NCI-H1092 treated with DMSO at 0.1 percent for 48 hours (cell line): ENCODE measurements around the gene BCL10.

ENCODE experiments used
- DNase-seq: peaks from one replicate; lab custom pipeline; 2025; lab: John Stamatoyannopoulos, UW

The BCL10 gene

DNA sequence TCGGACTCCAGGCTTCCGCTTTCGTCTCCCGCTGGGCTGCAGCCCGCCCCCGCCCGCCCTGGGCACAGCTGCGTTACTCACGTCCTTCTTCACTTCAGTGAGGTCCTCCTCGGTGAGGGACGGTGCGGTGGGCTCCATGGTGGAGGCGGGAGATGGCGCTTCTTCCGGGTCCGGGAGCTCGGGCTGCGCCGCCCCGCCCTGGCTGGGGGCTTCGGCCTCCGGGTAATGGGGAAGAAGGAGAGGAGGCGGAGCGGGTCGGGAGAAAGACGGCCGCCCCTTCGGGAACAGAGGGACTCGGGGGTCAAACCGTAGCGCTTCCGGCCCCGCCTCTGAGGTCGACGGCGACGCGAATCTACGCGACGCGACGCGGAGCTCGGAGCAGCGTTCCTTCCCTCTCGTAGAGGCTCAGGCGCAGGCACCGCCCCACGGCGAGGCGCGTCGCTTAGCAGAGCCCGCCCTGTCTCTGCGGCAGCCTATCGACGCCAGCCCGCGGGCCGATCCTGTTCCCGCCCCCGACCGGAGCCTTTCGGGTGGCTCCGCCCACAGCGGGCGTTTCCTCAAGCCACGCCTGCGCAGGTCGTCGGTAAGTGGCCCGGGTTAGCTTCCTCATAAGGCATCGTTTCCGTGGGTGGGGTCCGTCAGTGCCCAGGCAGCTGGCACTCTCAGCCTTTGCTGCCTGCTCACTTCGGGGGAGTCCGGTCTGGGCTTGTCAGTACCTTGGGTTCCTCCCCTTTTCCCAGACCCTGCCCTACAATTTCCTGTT, at the start of gene BCL10:
TSS of gene BCL10 (minus strand) at position 418 of the 763 bp plus-strand sequence. CDS start at position 138, 280 bp downstream.
- peak; percentile 97 for DNase-seq

- no peak for DNase-seq
These were observed 49.5 kb upstream of the BCL10 start for GRCh38 chr1:85325920-85326319.

DNA sequence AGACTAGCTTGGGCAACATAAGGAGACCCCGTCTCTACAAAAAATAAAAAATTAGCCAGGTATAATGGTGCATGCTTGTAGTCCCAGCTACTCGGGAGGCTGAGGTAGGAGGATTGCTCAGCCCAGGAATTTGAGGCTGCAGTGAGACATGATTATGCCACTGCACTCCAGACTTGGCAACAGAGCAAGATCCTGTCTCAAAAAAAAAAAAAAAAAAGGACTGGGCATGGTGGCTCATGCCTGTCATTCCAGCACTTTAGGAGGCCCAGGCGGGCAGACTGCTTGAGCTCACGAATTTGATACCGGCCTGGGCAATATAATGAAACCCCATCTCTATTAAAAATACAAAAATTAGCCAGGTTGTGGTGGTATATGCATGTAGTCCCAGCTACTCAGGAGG, 47.3 kb upstream of the BCL10 start:
- no peak for DNase-seq

GRCh38 chr1:85322655-85323054, 46.2 kb upstream of the BCL10 start:
- no peak for DNase-seq

DNA sequence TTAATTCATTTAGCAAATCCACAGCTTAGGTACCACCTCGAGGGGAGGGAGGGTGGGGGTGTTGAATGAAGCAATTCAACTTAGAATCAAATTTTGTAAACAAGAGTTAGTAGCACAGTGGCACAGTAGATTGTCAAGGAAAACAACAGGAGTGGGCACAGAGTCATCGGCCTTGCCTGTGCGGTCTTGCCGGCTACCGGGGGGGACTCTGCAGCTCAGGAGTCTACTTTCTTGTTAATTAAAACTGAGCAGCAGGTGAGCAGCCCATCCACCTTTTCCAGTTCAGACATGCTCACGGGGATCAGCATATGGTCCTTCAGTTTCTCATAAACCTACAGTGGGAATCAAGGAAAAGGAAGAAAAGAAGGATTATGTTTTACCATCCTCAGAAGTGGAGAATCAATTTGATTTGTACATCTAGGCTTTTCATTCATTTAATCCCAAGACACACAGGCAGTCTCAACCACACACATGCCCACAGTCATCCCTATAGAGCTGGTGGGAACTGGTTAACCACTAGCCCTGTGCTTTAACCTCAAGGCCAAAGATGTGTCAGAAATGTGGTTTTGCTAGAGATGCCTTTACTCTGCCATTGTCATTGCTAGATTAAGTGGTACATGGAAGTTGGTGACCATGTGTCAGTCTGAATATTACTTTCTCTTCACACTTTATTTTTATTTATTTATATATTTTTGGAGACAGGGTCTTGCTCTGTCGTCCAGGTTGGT, 45.0 kb upstream of the BCL10 start:
- no peak for DNase-seq

GRCh38 chr1:85320371-85321131, 44.1 kb upstream of the BCL10 start:
- no peak for DNase-seq

DNA sequence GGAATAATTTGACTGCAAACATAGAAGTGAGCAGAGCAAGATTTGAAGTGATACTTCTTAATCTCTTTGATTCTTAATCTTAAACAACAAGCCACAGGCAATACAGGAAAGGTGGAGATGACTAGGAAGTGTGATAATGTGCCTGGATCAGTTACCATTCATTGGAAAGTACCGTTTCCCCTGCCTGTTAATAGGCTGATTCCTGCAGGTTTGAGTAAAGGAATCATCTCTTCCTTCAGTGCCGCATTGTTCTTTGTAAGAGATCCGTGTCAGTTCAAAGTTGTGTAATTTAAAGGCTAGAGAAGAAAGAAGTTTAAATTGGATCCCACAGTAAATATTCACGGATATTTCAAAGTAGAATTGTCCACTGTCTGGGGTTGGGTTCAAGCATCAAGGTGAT, 43.5 kb upstream of the BCL10 start:
- DNase-seq: no peak

GRCh38 chr1:85319491-85319890, 43.1 kb upstream of the BCL10 start:
- DNase-seq: no peak

GRCh38 chr1:85318217-85318616, 41.8 kb upstream of the BCL10 start:
- DNase-seq: no peak

DNA sequence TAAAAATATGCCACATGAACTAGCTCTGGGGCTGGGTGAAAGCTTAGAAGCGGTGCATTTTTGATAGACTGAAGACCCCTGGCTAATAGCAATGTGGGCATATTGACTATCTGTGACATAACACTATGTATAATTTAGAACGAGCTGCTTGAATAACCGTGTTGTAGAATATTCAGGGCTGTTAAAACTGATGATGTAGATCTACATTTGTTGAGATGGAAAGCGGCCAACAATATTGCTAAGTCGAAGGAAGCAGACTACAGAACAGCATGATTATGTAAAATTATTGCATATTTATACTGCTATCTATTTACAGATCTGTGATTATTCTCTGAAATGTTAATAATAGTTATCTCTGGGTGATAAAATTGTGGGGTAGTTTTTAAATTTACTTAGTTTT, 41.1 kb upstream of the BCL10 start:
- no peak for DNase-seq

- DNase-seq: no peak
These were observed 39.9 kb upstream of the BCL10 start for GRCh38 chr1:85316321-85316720.

- DNase-seq: no peak
These were observed 39.4 kb upstream of the BCL10 start for GRCh38 chr1:85315789-85316188.

- DNase-seq: no peak
These were observed 38.3 kb upstream of the BCL10 start for GRCh38 chr1:85314726-85315125.

DNA sequence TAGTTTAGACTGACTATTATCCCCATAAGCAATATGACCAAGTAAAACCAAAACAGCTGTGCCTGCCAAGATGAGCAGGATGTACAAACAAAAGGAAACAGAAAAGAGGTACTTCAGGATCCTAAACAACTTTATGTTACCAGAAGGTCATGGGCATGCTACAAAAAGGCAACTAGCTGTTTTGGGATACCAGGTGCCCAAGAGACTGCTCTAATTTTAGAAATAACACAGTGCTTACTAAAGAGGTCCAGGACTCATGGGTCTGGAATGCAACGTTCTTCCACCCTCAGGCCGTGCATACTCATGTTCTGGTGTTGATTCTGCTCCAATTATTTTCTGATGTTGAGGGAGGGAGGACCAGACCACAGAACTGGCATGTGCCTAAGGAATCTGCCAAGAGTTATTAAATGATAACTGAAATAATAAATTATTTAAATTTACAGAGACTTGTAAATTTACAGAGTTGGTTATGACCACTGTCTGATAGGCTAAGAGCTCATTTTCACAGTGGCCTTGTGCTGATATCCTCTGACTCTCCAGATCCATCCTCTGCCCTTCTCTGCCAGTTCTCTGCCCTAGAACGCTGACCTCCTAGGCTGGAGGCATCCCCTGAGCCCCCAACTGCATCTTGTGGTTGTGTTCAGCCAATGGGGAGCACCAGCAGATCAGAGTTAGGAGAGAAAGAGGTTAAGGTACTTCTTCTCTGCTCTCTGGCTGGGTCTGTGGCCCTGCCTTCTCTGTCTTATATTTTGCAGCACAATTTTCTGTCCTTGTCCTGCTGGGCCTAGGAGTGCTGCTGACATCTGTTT, 37.7 kb upstream of the BCL10 start:
- peak; percentile 13 for DNase-seq

DNA sequence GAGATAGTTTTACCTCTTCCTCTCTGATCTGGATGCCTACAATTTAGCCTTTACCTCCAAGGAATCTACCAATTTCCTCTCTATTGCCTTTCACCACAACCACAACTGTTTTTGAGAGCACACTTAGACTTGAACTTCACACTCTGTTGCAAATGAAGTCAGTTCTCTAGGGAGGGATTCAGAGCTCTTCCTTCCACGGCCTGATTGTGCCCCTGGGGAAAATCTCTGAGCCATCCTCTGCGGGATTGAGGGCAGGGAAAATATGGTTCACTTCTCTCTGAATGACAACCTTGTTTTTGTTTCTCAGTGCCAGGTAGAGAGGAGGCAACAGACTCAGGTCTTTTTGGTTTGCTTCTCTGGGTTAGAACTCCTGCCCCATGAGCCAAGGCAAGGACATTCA, 35.4 kb upstream of the BCL10 start:
- DNase-seq: no peak

DNA sequence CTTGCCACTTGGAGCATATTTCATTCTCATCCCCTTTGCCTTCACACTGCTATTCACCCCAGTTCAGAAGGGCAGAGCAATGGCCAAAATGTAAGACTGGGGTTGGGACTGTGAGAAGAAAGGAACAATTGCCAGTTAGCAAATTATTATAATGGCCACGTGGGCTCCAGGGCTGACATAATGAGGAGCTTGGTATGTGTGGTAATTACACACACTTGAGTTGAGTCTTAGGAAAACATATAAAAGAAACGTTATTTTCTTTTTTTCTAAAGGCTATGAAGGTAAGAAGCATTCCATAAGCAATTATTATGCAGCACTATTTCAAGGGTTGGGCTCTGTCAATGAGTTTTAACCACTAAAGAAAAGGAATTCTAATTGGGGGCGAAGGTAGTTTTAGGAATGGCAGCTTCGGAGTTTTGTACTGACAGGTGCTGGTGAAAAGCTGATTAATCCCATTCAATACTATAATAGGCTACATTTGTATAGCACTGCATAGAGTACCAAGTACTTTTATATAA, 32.5 kb upstream of the BCL10 start:
- DNase-seq: no peak

- DNase-seq: peak; percentile 75
These were observed 31.8 kb upstream of the BCL10 start for GRCh38 chr1:85307987-85308832.

GRCh38 chr1:85306236-85306635, 29.8 kb upstream of the BCL10 start:
- no peak for DNase-seq

DNA sequence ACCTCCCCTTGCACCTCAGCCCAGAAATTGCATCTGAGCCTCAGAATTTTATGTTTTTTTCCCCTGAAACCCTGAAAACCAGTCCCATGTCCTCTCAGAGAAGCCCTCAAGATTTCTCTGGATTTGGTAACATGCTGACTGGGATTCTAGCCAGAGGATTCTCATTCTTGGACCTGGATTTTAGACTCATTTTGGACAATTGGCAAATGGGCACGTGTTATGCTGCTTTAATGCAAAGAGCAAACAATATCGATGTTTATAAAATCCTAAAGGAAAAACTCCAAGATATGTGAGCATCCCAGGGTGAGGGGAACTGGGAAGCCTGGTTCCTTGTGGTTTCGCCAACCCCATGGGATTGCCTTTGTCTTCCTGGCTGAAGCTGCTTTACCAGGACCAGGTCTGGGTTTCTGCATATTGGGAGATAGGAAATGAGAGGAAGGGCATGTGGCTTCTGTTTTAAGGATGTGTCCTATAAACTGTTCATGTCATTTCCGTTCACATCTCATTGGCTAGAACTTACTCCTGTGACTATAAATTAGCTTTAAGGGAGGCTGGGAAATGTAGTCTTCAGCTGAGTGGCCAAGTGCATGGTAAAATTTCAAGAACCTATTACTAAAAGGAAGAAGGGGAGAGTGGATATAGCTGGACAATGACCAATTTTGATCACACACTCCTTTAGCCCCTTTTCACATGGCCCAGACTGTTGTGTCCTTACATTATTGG, 27.2 kb upstream of the BCL10 start:
- DNase-seq: no peak

DNA sequence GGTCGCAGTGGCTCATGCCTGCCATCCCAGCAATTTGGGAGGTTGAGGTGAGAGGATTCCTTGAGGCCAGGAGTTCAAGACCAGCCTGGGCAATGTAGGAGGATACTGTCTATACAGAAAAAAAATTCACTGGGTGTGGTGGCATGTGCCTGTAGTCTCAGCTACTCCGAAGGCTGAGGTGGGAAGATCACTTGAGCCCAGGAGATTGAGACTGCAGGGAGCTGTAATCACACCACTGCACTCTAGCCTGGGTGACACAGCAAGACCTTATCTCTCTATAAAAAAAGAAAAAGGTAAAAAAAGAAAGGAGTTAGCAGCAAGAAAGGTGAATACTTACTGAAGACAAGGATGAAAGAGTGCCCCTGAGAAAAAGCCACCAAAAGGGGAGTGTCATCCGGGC, 23.7 kb upstream of the BCL10 start:
- DNase-seq: no peak
